ENCODE data around the gene ONECUT1. TPM values are rescaled to one million over a fixed set of nuclear protein-coding genes. Genes with fewer than 3 reads are reported as not detected.
A peak's percentile ranks its signal among the peaks of the same experiment; 100 is the strongest.

Gene ONECUT1
- total RNA-seq, 2 donors from 2014 or later = 1.8 to 5.3 TPM

DNA sequence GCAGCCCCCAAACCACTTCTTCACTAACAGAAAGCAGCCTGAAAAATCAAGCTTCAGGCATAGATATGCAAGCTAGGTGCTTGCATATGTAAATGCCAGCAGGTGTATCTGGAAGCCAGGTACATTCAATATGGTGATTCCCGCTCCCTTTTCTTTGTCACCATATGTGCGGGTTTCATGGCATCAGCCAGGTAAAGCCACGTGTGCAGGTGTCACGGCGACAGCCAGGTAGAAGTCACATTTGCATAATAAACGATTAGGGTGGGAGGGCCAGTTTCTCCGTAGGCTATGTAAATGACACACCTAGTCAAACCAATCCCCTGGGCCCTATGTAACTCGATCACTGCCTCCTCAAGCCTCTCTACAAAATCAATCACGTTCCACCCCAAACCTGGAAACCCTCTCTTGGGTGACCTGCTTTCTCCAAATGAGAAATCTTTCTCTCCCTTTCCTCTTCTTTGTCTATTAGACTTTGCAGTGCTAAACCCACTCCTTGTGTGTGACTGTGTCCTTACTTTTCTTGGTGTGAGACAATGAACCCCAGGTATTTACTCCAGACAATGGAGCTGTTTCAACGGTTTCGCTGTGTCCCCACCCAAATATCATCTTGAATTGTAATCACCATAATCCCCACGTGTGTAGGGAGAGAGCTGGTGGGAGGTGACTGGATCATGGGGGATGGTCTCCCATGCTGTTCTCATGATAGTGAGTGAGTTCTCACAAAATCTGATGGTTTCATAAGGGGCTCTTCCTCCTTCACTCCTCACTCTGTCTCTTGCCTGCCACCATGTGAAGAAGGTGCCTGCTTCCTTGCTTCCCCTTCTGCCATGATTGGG, 44.6 kb downstream of the ONECUT1 start:
- Histone ChIP-seq H3K27me3 (ENCODE audit: control insufficient read depth, insufficient read depth, low read length, poor library complexity, severe bottlenecking) (no peaks in the 10 kb centered on the region), H3K9ac (ENCODE audit: extremely low read depth, low read length, poor library complexity, severe bottlenecking) (no peak overlapping the region), H3K36me3 (ENCODE audit: control insufficient read depth, insufficient read depth, low read length) (no peaks in the 10 kb centered on the region), H3K4me1 (ENCODE audit: control insufficient read depth, insufficient read depth, low read length) (no peaks in the 10 kb centered on the region), H3K27ac (ENCODE audit: low read depth, low read length) (no peak overlapping the region), H3K9me3 (ENCODE audit: control insufficient read depth, low read length) (peaks cover 25% of the 10 kb centered on the region), H3K4me3 (ENCODE audit: low read length) (peak overlapping the region; percentile 57)
- DNase-seq = peak; percentile 89
- 65 to 73% methylated on average over 8 to 12 of the region's 12 CpGs for WGBS, 2 experiments (ENCODE audit: insufficient coverage in 1 of 2, insufficient read length in 1 of 2)
- Mint-ChIP-seq H3K27ac (peak overlapping the region; percentile 85), H3K27me3 (ENCODE audit: insufficient read depth) (no peaks in the 10 kb centered on the region), H3K9me3 (peaks cover 22% of the 10 kb centered on the region), H3K4me3 (peak overlapping the region; percentile 37), H3K4me1 (peaks cover 28% of the 10 kb centered on the region), H3K36me3 (ENCODE audit: low read depth) (peaks cover 3% of the 10 kb centered on the region)
- no peak for TF ChIP-seq CTCF (conservative IDR thresholded peaks at IDR 0.05)

GRCh38 chr15:52738311-52738710, 51.8 kb downstream of the ONECUT1 start:
- H3K36me3 Mint-ChIP-seq (ENCODE audit: low read depth) = peaks cover 3% of the 10 kb centered on the region
- no peak overlapping the region for H3K27ac Mint-ChIP-seq
- no peak overlapping the region for H3K27ac ChIP-seq (ENCODE audit: low read depth, low read length)
- H3K27me3 Mint-ChIP-seq (ENCODE audit: insufficient read depth) = no peaks in the 10 kb centered on the region
- no peak for TF ChIP-seq CTCF (conservative IDR thresholded peaks at IDR 0.05)
- no peak overlapping the region for H3K4me3 ChIP-seq (ENCODE audit: low read length)
- H3K9me3 Mint-ChIP-seq = peaks cover 20% of the 10 kb centered on the region
- H3K4me3 Mint-ChIP-seq = no peak overlapping the region
- 91 to 100% methylated on average over 1 to 4 of the region's 4 CpGs for WGBS, 2 experiments (ENCODE audit: insufficient coverage in 1 of 2, insufficient read length in 1 of 2)
- H3K4me1 ChIP-seq (ENCODE audit: control insufficient read depth, insufficient read depth, low read length) = peaks cover 3% of the 10 kb centered on the region
- no peak overlapping the region for H3K9ac ChIP-seq (ENCODE audit: extremely low read depth, low read length, poor library complexity, severe bottlenecking)
- no peak for DNase-seq
- peaks cover 10% of the 10 kb centered on the region for H3K4me1 Mint-ChIP-seq
- no peaks in the 10 kb centered on the region for H3K9me3 ChIP-seq (ENCODE audit: control insufficient read depth, low read length)
- no peaks in the 10 kb centered on the region for H3K36me3 ChIP-seq (ENCODE audit: control insufficient read depth, insufficient read depth, low read length)
- H3K27me3 ChIP-seq (ENCODE audit: control insufficient read depth, insufficient read depth, low read length, poor library complexity, severe bottlenecking) = no peaks in the 10 kb centered on the region

DNA sequence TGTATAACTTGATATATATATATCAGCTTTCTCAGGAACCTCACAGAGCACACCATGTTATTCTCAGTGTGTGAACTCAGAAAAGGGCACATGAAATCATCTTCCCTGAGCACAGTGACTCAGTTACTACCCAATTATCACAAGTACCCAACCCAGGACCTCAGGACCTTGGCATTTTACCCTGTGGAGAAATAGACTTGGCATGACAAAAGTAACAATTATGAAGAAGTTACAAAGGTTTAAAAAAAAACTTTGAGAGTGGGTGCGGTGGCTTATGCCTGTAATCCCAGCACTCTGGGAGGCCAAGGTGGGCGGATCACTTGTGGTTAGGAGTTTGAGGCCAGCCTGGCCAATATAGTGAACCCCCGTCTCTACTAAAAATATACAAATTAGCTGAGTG, 52.4 kb downstream of the ONECUT1 start:
- Mint-ChIP-seq H3K4me3 (no peak overlapping the region), H3K9me3 (peaks cover 20% of the 10 kb centered on the region), H3K4me1 (peaks cover 10% of the 10 kb centered on the region), H3K27ac (no peak overlapping the region), H3K36me3 (ENCODE audit: low read depth) (peaks cover 3% of the 10 kb centered on the region), H3K27me3 (ENCODE audit: insufficient read depth) (no peaks in the 10 kb centered on the region)
- DNase-seq = no peak
- no peak overlapping the region for H3K9ac ChIP-seq (ENCODE audit: extremely low read depth, low read length, poor library complexity, severe bottlenecking)
- H3K27me3 ChIP-seq (ENCODE audit: control insufficient read depth, insufficient read depth, low read length, poor library complexity, severe bottlenecking) = no peaks in the 10 kb centered on the region
- WGBS, 2 experiments (ENCODE audit: insufficient coverage in 1 of 2, insufficient read length in 1 of 2) = 85 to 93% methylated on average over 2 to 3 of the region's 3 CpGs
- H3K27ac ChIP-seq (ENCODE audit: low read depth, low read length) = no peak overlapping the region
- H3K4me3 ChIP-seq (ENCODE audit: low read length) = no peak overlapping the region
- no peak for TF ChIP-seq CTCF (conservative IDR thresholded peaks at IDR 0.05)
- peaks cover 3% of the 10 kb centered on the region for H3K4me1 ChIP-seq (ENCODE audit: control insufficient read depth, insufficient read depth, low read length)
- H3K36me3 ChIP-seq (ENCODE audit: control insufficient read depth, insufficient read depth, low read length) = no peaks in the 10 kb centered on the region
- H3K9me3 ChIP-seq (ENCODE audit: control insufficient read depth, low read length) = no peaks in the 10 kb centered on the region
